Liver (tissue), 9 donors: ENCODE data around the gene ZBP1. TPM values are rescaled to one million over a fixed set of nuclear protein-coding genes. Genes with fewer than 3 reads are reported as not detected.

Source experiments
- DNase-seq: peaks from one replicate; pipeline ENCODE4 v3.0.0-alpha.2; 2017; ENCODE audit warnings: low spot score
- H3K27ac ChIP-seq, 2 donors: one replicate each; pipeline ENCODE4 v1.7.0; 2013; ENCODE audit warnings: inconsistent platforms in 2 of 2, low read length in 2 of 2, control low read depth in 1 of 2, low read depth in 1 of 2, mild to moderate bottlenecking in 1 of 2
- H3K27me3 ChIP-seq, 4 donors: one replicate each; pipeline versions ENCODE4 v1.6.1 to v1.7.0; 2013; ENCODE audit warnings: low read length in 3 of 4, inconsistent platforms in 1 of 4, mild to moderate bottlenecking in 1 of 4, moderate library complexity in 1 of 4; ENCODE audit not compliant: control insufficient read depth in 4 of 4, insufficient read depth in 4 of 4
- H3K36me3 ChIP-seq, 4 donors: one replicate each; pipeline versions ENCODE4 v1.6.1 to v1.7.0; 2013; ENCODE audit warnings: low read length in 3 of 4, mild to moderate bottlenecking in 3 of 4, low read depth in 1 of 4, moderate library complexity in 1 of 4; ENCODE audit not compliant: control insufficient read depth in 4 of 4, insufficient read depth in 3 of 4
- H3K4me1 ChIP-seq, 4 donors: one replicate each; pipeline versions ENCODE4 v1.6.1 to v1.7.0; 2013; ENCODE audit warnings: low read length in 3 of 4, mild to moderate bottlenecking in 3 of 4, moderate library complexity in 1 of 4; ENCODE audit not compliant: control insufficient read depth in 4 of 4, insufficient read depth in 4 of 4
- H3K4me3 ChIP-seq, 3 donors: one replicate each; pipeline versions ENCODE4 v1.6.1 to v1.7.0; 2013; ENCODE audit warnings: low read length in 3 of 3, control low read depth in 1 of 3, low read depth in 1 of 3, mild to moderate bottlenecking in 1 of 3
- H3K9ac ChIP-seq, 2 donors: one replicate each; pipeline ENCODE4 v1.7.0; 2013; ENCODE audit warnings: low read length in 2 of 2, mild to moderate bottlenecking in 2 of 2, moderate library complexity in 2 of 2, control low read depth in 1 of 2, low read depth in 1 of 2
- H3K9me3 ChIP-seq, 4 donors: one replicate each; pipeline versions ENCODE4 v1.6.1 to v1.7.0; 2013; ENCODE audit warnings: low read length in 3 of 4; ENCODE audit not compliant: control insufficient read depth in 4 of 4
- FOXA1 ChIP-seq: IDR thresholded peaks from 2 replicates; pipeline ENCODE4 v1.6.1; 2016; ENCODE audit warnings: antibody characterized with exemption
- FOXA2 ChIP-seq: IDR thresholded peaks from 2 replicates; pipeline ENCODE4 v1.6.1; 2016; ENCODE audit warnings: antibody characterized with exemption
- GABPA ChIP-seq, 2 donors: IDR thresholded peaks in 1 of 2; conservative IDR thresholded peaks in 1 of 2; 2 replicates each; pipeline ENCODE4 v1.6.1; 2016; ENCODE audit warnings: antibody characterized with exemption in 2 of 2, mild to moderate bottlenecking in 1 of 2, moderate library complexity in 1 of 2
- HNF4A ChIP-seq, 2 donors: conservative IDR thresholded peaks; 2 replicates each; pipeline ENCODE4 v1.6.1; 2016; ENCODE audit warnings: antibody characterized with exemption in 2 of 2, mild to moderate bottlenecking in 2 of 2
- HNF4G ChIP-seq: IDR thresholded peaks from 2 replicates; pipeline ENCODE4 v1.6.1; 2016; ENCODE audit warnings: antibody characterized with exemption
- JUND ChIP-seq, 2 donors: IDR thresholded peaks; 2 replicates each; pipeline ENCODE4 v1.6.1; 2016; ENCODE audit warnings: antibody characterized with exemption in 2 of 2
- NR2F2 ChIP-seq: IDR thresholded peaks from 2 replicates; pipeline ENCODE4 v1.6.1; 2016; ENCODE audit warnings: antibody characterized with exemption
- RAD21 ChIP-seq, 2 donors: IDR thresholded peaks; 2 replicates each; pipeline ENCODE4 v1.6.1; 2016; ENCODE audit warnings: antibody characterized with exemption in 2 of 2, mild to moderate bottlenecking in 2 of 2
- SP1 ChIP-seq: IDR thresholded peaks from 2 replicates; pipeline ENCODE4 v1.6.1; 2018; ENCODE audit warnings: antibody characterized with exemption, mild to moderate bottlenecking
- YY1 ChIP-seq: IDR thresholded peaks from 2 replicates; pipeline ENCODE4 v1.6.1; 2016; ENCODE audit warnings: antibody characterized with exemption, mild to moderate bottlenecking
- ZBTB33 ChIP-seq: IDR thresholded peaks from 2 replicates; pipeline ENCODE4 v1.6.1; 2016; ENCODE audit warnings: antibody characterized with exemption
- WGBS: extraction: QIAGEN DNeasy Blood & Tissue Kit; methylation state at CpG from one replicate; pipeline ENCODE4 v1.1.7; 2013; 5-methylcytosine and 5-hydroxymethylcytosine counted together
- polyA plus RNA-seq, 2 donors: library from polyadenylated mRNA; stranded (reverse) in 1 of 2; unstranded in 1 of 2; fragments of 200-250 nt in 1 of 2; fragments of >200 nt in 1 of 2; fragmentation: Nextera tagmentation in 1 of 2; extraction: Ambion mirVana in 1 of 2; gene quantifications; one replicate each; pipeline versions ENCODE4 v1.2.1 to v1.2.3, GENCODE V29; 2013 to 2015
- total RNA-seq, 2 donors: library from RNA; depleted of rRNA; stranded (reverse); fragments of >200 nt; gene quantifications; one replicate each; pipeline ENCODE4 v1.2.3, GENCODE V29; 2014
- TF ChIP-seq, protein P1 (sequence below): IDR thresholded peaks from 2 replicates; pipeline ENCODE4 v1.6.1; 2016; ENCODE audit warnings: antibody characterized with exemption
- TF ChIP-seq, protein P2 (sequence below): IDR thresholded peaks from 2 replicates; pipeline ENCODE4 v1.6.1; 2016; ENCODE audit warnings: antibody characterized with exemption
- TF ChIP-seq, protein P3 (sequence below): fragments of 150-350 bp; IDR thresholded peaks from 2 replicates; pipeline ENCODE4 v1.5.1; 2017; ENCODE audit warnings: improper control_type of control experiment, low read depth, low read length; ENCODE audit not compliant: missing input control
- TF ChIP-seq, protein P4 (sequence below): IDR thresholded peaks from 2 replicates; pipeline ENCODE4 v1.6.1; 2016; ENCODE audit warnings: antibody characterized with exemption, mild to moderate bottlenecking
- donor health status: healthy.
- donor health status: healthy.
- donor health status: healthy.
- donor health status: healthy.
- donor health status: healthy.

Gene ZBP1
- total and polyA plus RNA-seq, 4 donors = 0.06 to 0.42 (median 0.13) TPM

DNA sequence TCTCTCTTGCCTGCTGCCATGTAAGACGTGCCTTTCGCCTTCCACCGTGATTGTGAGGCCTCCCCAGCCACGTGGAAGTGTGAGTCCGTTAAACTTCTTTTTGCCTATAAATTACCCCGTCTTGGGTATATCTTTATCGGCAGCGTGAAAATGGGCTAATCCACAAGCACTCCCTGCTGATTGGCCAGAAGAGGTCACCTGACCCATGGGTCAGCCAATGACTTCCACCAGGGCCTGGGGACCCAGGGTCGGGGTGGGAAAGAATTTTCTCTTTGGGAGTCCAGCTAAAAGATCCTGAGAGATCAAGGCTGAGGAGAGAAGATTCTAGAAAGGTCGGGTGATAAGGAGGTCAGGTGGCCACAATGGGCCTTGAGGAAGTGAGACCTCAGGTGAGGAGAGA is 17.1 kb downstream of the ZBP1 start (continued):
- TF ChIP-seq NR2F2 = no peak
- no peak for TF ChIP-seq HNF4A (conservative IDR thresholded peaks at IDR 0.05)

- Histone ChIP-seq H3K9me3 (no peaks in the 10 kb centered on the region), H3K4me1 (peaks cover 0 to 2% (median 1%) of the 10 kb centered on the region in 4 donors), H3K27me3 (peaks cover 0 to 3% (median 0%) of the 10 kb centered on the region in 4 donors), H3K27ac (no peak overlapping the region), H3K4me3 (no peak overlapping the region), H3K9ac (no peak overlapping the region), H3K36me3 (no peaks in the 10 kb centered on the region)
- DNase-seq = no peak
- WGBS = 95% methylated on average over 5 of the region's 5 CpGs
- TF ChIP-seq YY1 (no peak), FOXA1 (no peak), JUND (IDR thresholded peaks at IDR 0.05) (no peak), ZBTB33 (no peak), HNF4A (conservative IDR thresholded peaks at IDR 0.05) (no peak), HNF4G (no peak), SP1 (no peak), FOXA2 (no peak)
- TF ChIP-seq, protein P1, sequence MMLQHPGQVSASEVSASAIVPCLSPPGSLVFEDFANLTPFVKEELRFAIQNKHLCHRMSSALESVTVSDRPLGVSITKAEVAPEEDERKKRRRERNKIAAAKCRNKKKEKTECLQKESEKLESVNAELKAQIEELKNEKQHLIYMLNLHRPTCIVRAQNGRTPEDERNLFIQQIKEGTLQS = no peak
These were observed 18.5 kb downstream of the ZBP1 start for GRCh38 chr20:57601737-57602136.

DNA sequence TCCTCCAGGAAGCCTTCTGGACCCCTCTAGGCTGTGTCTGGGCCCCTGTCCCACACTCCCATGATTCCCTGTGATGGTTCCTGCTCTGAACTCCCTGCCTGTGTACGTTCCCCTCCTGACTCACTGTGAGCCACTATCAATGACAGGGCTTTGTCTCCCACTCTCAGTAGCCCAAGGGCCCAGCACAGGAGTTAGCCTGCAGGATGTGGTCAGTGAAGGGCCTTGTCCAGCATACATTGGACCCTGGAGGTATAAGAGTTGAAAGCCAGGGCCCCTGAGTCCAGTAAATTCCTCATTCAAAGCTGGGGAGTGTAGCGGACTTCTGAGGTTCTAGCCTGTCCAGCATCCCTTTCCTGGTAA is 19.0 kb downstream of the ZBP1 start:
- Histone ChIP-seq H3K9ac (no peak overlapping the region), H3K4me1 (peaks cover 0 to 4% (median 3%) of the 10 kb centered on the region in 4 donors), H3K27ac (no peak overlapping the region), H3K27me3 (peaks cover 0 to 3% (median 0%) of the 10 kb centered on the region in 4 donors), H3K36me3 (no peaks in the 10 kb centered on the region), H3K4me3 (no peak overlapping the region), H3K9me3 (no peaks in the 10 kb centered on the region)
- DNase-seq = no peak
- TF ChIP-seq GABPA (IDR thresholded peaks at IDR 0.05 in 1 of 2, conservative IDR thresholded peaks at IDR 0.05 in 1 of 2) (no peak), RAD21 (IDR thresholded peaks at IDR 0.05) (no peak)
- WGBS = 84% methylated on average over 2 of the region's 2 CpGs

- no peak for DNase-seq
- Histone ChIP-seq H3K9ac (no peak overlapping the region), H3K27ac (no peak overlapping the region), H3K4me3 (no peak overlapping the region), H3K27me3 (peaks cover 0 to 3% (median 0%) of the 10 kb centered on the region in 4 donors), H3K36me3 (no peaks in the 10 kb centered on the region), H3K9me3 (no peaks in the 10 kb centered on the region), H3K4me1 (peaks cover 0 to 4% (median 3%) of the 10 kb centered on the region in 4 donors)
- 82% methylated on average over 13 of the region's 13 CpGs for WGBS
- TF ChIP-seq, protein P2, sequence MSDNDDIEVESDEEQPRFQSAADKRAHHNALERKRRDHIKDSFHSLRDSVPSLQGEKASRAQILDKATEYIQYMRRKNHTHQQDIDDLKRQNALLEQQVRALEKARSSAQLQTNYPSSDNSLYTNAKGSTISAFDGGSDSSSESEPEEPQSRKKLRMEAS = no peak
- TF ChIP-seq SP1 (no peak), JUND (IDR thresholded peaks at IDR 0.05) (no peak), RAD21 (IDR thresholded peaks at IDR 0.05) (no peak), HNF4A (conservative IDR thresholded peaks at IDR 0.05) (no peak), NR2F2 (no peak), FOXA2 (no peak), HNF4G (no peak), YY1 (no peak)
- TF ChIP-seq, protein P3, sequence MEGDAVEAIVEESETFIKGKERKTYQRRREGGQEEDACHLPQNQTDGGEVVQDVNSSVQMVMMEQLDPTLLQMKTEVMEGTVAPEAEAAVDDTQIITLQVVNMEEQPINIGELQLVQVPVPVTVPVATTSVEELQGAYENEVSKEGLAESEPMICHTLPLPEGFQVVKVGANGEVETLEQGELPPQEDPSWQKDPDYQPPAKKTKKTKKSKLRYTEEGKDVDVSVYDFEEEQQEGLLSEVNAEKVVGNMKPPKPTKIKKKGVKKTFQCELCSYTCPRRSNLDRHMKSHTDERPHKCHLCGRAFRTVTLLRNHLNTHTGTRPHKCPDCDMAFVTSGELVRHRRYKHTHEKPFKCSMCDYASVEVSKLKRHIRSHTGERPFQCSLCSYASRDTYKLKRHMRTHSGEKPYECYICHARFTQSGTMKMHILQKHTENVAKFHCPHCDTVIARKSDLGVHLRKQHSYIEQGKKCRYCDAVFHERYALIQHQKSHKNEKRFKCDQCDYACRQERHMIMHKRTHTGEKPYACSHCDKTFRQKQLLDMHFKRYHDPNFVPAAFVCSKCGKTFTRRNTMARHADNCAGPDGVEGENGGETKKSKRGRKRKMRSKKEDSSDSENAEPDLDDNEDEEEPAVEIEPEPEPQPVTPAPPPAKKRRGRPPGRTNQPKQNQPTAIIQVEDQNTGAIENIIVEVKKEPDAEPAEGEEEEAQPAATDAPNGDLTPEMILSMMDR = no peak
- TF ChIP-seq, protein P4, sequence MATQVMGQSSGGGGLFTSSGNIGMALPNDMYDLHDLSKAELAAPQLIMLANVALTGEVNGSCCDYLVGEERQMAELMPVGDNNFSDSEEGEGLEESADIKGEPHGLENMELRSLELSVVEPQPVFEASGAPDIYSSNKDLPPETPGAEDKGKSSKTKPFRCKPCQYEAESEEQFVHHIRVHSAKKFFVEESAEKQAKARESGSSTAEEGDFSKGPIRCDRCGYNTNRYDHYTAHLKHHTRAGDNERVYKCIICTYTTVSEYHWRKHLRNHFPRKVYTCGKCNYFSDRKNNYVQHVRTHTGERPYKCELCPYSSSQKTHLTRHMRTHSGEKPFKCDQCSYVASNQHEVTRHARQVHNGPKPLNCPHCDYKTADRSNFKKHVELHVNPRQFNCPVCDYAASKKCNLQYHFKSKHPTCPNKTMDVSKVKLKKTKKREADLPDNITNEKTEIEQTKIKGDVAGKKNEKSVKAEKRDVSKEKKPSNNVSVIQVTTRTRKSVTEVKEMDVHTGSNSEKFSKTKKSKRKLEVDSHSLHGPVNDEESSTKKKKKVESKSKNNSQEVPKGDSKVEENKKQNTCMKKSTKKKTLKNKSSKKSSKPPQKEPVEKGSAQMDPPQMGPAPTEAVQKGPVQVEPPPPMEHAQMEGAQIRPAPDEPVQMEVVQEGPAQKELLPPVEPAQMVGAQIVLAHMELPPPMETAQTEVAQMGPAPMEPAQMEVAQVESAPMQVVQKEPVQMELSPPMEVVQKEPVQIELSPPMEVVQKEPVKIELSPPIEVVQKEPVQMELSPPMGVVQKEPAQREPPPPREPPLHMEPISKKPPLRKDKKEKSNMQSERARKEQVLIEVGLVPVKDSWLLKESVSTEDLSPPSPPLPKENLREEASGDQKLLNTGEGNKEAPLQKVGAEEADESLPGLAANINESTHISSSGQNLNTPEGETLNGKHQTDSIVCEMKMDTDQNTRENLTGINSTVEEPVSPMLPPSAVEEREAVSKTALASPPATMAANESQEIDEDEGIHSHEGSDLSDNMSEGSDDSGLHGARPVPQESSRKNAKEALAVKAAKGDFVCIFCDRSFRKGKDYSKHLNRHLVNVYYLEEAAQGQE = no peak
- TF ChIP-seq, protein P1 = no peak
These were observed 19.7 kb downstream of the ZBP1 start for GRCh38 chr20:57600320-57601210.
